Stimulated activated CD8-positive, alpha-beta memory T cell treated with anti-CD3 and anti-CD28 coated beads, Interleukin-4, amount 100 ng/mL, for 48 hours (primary cell): ENCODE data around the gene CHRNB2.

Experiments used
- DNase-seq: peaks from one replicate; pipeline ENCODE4 v3.0.0-alpha.2; 2020

CHRNB2 gene

DNA sequence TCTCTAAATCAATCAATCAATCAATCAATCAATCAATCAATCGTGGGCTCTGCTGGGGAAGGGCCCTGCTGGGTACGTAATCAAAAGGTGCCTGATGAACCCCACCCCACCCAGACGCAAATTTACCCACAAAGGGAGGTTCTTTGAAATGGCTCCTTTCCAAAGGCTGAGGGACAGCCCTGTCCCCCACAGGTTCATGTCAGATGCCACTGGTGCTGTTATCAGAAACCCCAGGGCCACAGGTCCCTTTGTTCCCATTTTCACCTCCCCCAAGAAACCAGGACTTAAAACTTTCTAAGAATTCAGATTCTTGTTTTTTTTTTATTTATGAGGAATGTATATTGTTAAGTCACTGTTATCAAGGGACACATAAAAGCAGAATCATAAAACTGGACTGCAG, 14.2 kb downstream of the CHRNB2 start:
- no peak for DNase-seq

DNA sequence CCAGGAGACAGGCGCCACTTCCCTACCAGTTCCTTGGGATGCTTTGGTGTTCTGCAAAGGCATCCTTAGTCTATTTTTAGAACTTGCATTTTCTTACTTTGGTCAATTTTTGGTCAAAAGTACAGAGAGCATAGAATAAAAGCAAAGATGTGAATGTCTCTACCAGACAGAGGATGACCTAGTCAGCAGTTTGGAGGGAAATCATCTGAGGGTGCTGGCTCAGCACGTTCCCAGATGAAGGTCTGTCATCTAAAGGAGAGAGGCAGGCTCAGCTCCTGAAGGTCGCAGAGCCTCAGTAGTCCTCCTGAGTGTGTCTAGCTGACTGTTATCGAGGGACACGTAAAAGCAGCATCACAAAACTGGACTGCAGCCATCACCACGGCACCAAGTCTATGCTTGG, 15.3 kb downstream of the CHRNB2 start:
- DNase-seq = no peak

DNA sequence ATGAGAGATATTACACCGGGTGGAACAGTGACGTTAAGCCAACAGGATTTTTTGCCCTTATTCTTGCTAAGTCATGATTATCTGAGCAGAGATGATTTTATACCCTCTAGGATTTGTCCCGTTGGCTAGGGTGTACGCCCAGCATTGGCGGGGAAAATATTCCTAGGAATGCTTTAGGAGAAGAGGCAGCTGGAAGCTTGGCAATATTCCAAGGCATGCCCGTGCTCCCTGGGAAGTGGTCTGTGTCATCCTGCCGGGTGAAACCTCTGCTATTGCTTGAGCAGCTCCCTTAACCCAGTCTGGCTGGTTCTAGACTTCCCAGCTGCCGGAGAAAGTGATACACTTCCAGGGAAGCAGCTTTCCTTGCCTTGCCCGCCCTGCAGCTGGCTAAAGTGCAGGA, 16.2 kb downstream of the CHRNB2 start:
- no peak for DNase-seq

DNA sequence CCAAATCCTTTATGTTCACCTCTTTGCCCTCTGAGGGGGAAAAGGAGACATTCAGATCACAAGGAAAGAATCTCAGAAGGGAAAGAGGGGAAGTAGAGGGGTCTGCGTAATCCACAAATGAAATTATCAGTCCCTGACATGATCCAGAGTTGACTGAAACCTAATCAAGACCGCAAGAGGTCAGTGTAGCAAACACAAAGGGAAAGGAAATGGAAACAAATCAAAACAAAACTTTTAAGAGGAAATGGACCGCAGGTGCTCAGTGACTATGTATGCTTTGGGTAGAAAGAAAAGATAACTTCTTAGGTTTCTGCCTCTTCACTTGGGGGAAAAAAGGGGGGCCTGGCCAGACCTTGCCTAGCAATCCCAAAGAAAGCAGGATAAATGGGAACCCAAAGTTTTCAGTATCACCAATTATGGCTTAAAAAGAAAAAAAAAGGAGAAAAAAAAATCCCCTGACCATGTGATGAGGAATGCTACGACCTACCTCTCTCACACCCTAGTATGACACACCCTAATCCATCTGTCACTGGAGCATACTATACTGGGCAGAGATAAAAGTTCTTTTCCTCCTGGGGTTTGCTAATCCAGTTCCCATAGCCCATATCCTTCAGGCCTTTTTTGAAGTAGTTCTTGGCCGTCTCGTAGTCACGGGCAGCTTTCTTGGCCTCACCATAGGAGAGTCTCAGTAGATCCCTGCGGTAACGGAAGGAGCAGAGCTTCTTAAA, 16.9 kb downstream of the CHRNB2 start:
- DNase-seq = no peak

DNA sequence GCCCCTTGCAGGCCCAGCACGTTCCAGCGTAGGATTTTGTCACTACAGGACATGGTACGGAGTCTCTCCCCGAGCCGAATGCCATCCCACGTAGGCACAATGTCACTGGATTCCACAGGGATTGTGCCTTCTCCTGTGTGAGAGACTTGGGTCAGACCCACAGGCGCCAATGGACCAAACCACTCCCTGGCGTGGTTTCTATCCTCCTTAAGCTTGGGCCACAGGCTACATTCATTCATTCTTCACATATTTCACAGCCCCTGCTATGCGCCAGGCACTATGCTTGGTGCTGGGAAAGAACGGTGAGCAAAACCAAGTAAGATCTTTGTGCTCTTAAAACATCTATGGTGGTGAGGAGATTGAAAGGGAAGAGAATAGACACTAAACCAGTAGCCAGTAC, 18.7 kb downstream of the CHRNB2 start:
- no peak for DNase-seq

DNA sequence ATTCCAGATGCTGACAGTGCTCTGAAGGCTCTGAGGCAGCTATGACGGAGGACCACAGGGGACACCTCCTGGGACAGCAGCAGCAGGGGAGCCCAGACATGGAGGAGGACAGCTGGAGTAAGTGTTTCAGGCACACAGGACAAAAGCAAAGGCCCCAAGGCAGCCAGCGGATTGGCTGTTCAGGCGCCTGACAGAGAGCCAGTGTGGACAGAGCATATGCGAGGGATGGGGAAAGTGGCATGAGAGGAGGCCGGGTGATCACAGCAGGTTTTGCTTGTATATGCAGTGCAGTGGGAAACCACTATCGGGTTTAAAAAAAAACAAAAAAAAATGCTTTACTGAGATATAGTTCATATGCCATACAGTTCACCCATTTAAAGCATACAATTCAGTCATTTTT, 19.1 kb downstream of the CHRNB2 start:
- DNase-seq = no peak

DNA sequence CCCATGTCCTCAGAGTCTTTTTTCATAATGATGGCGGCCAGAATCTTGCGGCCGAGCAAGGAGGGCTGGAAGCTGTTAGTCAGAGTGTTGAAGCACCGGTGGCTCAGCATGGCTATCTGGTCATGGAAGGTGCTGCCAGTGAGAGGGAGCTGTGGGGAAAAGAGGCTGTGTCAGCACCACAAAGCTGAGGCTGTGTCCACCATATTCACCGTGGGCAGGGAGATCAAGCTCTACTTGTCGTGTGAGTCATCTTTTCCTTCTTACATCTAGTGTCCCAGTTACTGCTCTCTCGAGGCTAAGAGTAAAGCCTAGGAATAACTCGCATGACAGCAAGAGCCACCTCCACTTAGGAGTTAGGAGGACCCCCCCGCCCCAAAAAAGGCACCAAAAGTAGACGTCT, 22.2 kb downstream of the CHRNB2 start:
- DNase-seq = no peak

DNA sequence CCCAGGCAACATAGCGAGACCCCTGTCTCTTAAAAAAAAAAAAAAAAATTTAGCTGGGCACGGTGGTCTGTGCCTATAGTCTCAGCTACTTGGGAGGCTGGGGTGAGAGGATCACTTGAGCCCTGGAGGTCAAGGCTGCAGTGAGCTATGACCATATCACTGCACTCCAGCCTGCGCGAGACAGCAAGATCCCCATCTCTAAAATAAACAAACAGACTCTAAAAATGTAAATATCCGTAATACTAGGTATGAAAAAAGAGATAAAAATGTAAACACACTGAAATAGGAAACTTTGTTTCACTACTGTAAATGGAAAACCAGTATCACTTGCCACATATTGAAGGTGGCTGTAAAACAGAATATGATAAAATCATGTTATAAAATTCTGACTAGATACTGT, 23.2 kb downstream of the CHRNB2 start:
- no peak for DNase-seq

DNA sequence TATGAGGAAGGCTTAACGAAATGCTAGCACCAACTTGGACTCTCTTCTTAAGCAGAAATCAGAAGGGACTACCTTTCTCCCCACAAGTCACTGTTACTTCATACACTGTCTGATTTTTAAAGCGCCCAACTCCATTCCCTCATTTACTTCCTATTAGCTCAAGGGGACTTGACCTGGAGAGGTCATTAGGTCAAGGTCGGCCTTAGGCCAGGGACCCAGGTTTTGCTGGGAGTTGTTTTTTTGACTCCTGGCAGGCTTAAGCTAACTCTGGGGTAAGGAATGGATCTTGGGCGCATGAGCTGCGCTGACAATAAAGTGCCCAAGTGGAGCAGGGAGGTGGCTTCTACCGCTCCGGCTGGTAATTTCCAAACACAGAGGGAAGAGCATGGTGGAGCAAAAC, 23.6 kb downstream of the CHRNB2 start:
- no peak for DNase-seq

DNA sequence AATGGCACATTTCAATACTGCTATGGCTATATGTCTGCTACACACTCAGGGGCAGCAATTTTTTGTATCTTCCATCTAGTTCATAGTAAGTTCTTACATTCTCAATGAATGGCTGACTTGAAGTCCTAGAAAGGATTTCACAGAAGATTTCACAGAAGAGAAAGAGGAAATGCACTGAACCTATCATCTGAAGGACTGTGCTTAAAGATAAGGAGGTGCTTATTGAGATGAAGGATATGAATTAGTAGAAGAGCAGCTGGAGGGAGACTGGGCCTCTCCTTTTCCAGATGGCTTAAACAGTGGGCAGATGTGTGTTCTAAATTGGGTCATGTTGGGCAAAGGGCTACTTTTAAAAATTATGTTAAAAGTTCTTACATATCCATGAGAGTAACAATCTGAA, 25.8 kb downstream of the CHRNB2 start:
- no peak for DNase-seq

DNA sequence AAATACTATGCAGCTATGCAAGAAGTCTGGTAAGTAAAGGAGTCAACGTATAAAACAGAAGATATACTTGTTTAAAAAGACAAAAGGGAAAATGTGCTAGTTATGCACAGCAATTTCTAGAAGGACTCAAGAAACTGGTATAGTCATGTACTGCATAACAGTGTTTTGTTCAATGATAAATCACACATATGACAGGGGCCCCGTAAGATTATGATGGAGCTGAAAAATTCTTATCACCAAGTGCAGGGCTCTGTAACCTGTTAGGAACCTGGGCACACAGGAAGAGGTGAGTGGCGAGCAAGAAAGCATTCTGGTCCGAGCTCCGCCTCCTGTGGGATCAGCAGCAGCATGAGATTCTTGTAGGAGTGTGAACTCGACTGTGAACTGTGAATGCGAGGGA, 27.2 kb downstream of the CHRNB2 start:
- DNase-seq = no peak

DNA sequence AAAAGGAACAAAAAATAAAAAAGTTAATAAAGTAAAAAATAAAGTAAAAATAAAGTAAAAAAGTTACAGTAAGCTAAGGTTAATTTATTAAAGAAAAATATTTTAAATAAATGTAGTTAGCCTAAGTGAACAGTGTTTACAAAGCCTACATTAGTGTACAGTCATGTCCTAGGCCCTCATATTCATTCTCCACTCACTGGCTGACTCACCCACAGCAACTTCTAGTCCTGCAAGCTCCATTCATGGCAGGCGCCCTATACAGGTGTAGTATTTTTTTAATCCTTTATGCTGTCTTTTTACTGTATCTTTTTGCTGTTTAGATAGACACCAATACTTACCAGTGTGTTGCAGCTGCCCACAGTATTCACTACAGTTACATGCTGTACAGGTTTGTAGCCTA, 28.0 kb downstream of the CHRNB2 start:
- no peak for DNase-seq

DNA sequence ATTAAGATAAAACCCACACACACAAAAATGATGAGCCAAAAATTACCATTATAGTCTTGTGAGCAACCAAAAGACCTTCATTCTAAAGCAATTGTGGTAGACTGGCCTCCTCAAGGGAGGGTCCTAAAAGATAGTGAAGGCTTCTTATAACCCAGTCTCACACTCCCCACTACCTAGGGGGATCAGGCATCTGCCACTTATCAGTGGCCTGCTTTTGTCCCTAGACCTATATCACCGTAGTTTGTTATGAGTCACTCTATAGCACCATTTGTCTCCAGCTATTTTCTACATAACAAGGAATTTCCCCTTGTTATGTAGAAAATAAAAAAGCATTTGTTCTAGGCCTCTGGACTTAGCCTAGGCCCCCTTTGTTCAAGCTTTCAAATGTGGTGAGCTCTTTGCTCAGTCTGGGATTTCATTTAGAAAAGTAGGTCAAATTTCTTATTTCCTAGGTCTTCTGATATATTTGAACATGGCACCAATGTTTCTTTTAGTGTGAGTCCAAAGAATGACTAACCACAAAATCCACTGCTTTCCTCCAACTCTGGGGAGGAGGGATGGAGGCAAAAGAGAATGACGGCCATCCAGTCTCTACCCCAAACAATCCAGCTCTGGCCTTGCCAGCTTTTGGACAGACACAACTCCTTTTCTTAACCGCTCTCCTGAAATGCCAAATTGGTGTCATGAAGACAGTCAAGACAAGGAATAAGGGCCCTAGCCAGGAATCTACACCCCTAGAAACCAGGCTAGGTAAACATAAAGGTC, 31.5 kb downstream of the CHRNB2 start:
- no peak for DNase-seq

DNA sequence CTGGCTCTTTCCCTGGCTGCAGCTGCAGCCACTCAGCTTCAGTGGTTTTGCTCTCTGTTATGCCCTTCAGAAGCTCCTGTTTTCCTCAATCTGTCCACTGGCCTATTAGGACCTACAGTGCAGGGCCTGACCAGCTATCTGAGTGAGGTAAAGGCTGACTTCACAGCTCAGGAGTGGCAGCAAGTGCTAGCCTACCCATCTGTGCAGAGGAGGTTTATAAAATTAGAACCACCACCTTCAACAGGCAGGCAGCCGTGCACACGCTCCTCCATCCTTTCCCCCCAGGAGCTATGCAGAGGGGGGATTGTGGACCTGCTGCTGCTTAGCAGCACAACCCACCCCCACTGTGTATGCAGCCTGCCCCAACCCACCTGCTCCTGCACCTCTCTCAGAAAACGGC, 32.1 kb downstream of the CHRNB2 start:
- no peak for DNase-seq

DNA sequence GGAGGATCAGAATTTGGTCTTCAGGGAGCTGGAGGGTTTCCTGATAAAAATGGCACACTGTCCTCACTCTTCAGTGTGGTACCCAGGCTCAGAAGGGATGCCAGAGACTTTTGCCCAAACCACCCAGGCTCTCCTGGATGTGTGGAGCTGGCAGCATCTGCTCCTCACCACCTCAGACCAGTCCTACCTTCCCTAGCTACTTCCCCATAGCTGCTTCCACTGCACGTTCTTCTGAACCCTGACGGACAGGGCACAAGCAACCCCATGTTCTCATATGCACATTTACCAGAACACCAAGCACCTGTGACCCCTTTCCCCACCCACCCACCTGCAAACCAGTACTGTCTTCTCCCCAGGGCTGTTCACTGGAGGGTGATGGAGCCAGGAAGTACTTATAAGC, 35.7 kb downstream of the CHRNB2 start:
- DNase-seq = no peak

DNA sequence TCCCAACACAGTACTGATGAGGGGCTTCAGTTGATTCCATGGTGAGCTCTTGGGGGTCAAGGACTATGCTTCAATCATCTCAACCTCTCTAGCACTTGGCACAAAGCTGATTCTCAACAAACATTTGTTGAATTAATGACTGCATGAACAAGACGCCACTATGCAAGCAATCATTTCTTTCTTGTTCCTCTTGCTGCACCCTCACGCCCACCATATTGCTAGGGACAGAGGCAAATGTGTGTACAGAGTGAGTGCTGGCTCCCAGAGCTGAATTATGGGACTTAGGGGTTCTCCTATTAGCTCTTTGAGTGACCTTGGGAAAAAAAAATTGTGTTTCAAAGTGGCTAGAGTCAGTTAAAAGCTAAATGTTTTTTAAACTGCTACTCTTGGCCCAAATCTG, 38.0 kb downstream of the CHRNB2 start:
- DNase-seq = no peak

DNA sequence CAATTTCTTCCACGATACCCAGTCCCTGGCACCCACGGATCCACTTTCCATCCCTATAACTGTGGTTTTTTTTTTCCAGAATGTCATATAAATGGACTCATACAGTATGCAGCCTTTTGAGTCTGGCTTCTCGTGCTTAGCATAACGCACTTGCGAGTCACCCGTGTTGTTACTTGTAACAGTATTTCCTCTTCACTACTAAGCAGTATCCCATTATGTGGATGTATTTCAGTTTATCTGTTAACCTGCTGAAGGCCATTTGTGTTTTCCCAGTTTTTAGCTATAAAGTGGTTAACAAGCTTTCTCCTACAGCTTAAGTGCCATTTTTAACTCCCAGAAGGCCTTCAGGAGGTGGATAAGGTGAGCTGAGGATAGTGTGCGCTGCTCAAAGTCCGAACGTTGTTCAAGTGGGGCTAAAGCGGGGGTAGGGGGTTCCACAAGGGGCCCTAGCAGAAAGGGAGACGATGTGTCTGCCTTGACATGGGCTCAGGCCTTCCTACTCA, 39.6 kb downstream of the CHRNB2 start:
- no peak for DNase-seq

DNA sequence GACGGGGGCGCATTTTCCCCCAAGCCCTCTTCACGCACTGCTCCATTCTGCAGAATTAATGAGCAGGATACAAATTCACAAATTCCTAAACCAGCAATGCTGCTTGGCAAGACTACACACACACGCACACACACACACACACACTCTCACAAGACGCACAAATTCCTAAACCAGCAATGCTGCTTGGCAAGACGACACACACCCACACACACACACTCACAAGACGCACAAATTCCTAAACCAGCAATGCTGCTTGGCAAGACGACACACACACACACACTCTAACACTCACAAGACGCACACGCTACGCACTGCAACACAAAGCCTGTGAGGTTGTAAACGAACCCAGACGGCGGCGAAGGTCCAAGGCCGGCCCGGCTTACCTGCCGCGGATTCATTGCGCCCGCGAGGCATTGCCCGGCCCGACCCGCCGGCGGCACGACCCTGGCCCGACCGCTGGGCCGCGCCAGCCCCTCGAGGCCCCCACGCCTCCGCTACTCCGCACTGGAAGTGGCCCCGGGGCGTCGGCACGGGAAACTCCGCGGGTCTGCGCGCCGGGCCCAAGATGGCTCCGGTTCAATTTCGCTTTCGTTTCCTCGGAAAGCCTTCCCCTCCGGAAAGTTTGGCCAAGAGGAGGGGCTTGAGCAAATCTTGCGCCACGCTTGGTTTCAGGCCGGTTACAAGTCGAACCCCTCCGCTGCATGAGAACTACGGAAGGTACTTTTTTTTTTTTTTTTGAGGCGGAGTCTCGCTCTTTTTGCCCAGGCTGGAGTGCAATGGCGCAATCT, 40.2 kb downstream of the CHRNB2 start, which contains the start of gene ADAR:
Gene ADAR (minus strand): TSS at position 578 of the 788 bp plus-strand sequence. CDS start 180 bp downstream, at position 398.
- DNase-seq = peak; percentile 92

DNA sequence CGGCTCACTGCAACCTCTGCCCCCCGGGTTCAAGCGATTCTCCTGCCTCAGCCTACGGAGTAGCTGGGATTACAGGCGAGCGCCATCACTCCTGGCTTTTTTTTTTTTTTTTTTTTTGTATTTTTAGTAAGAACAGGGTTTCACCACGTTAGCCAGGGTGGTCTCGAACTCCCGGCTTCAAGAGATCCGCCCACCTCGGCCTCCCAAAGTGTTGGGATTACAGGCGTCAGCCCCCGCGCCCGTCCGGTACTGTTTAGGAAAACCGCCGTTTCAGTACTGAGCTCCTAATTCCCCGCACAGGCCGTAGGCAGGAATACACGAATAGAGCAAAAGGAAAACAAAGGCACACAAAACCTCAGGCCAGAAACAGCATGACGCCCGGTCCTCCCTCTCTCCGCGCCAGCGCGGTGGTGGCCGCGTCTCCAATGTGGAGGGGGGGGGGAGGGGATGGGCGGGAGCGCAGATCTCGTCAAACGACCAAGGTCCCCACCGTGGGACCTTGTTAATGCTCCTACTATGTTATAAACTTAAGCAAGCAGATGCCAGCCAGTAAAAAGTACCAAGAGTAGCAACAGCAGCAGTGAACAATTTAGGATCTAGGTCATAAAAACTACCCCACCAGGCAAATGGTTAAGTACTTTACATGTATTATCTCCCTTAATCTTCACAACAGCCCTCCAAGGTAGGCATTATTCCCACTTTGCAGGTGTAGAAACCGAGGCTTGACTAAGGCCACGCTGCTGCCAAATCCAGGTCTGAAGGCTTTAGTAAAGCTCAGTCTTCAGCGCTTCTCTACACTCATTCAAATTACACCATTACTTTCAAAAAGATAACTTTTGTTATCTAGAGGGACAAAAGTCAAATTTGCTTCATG, 41.1 kb downstream of the CHRNB2 start:
- DNase-seq = peak; percentile 60

DNA sequence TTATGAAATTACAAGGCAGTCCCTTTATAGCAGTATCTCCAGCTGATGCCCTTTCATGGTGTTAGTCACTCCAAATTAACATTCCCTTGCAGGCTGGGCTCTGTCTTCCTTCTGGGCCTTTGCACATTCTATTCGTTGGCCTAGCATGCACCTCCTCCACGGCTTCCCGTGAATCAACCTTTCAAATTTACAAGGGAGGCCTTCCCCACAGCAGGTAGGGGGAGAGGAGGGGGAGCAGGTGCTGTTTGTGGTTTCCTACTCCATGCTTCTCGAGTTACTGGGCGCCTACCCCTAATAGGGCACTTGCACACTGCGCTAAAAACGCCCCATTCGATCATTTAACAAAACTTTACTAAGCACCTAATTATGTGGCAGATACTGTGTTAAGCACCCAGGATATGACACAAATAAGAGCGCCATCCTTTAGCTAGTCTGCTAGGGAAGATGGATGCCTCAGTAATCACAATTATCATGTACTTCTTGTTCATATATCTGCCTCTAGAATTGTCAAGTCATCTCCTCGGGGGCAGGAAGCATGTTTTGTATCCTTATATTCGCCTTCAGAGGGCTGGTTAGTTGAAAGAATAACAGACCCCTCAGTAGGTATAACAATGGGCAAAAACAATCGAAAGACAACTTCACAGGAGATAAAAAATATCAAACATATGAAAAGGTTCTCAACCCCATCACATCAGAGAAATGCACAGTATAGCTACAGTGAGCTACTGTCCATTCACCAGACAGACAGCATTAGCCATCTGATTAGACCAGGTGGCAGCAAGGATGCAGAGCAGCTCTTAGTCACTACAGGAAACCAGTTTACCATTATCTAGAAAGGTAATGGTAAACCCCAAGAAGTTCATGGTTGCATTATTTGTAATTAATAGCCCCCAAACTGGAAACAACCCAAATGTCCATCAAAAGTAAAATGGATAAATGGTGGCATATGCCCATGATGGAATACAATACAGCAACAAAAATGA, 42.1 kb downstream of the CHRNB2 start:
- DNase-seq = peak; percentile 56

DNA sequence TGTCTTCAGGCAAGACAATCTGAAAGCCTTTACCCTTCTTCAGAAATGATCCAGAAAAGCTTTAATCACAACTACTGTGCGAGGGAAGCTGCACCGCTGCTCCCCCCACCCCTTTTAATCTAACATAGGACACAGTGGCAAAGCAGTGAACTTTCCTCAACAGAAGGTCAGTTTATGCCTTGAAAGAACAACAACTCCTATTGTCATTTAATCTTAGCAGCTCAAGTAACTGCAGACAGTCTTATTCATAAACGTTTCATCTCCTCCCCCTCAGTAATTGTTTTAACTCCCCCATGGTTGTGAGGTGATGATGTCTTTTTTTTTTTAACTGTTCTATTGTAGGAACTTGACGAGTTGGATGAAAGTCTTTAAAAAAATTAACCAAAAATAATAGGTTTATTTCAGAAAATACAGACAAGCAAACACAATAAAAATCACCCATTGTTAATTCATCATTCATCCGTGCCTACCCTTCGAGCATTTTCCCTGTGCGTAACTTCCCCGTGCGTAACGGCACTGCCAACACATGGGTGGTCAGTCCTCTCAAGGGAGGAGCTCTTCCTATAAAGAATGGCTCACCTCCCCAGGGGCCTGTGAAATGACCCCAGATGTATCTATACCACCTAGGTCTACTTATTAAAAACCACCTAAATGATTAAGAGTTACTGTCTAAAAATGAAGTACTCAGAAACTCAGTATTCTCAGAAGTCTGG, 43.7 kb downstream of the CHRNB2 start:
- DNase-seq = no peak
